GM12878 (cell line): ENCODE measurements around the gene PTPRD. TPM values are rescaled to one million over a fixed set of nuclear protein-coding genes. Genes with fewer than 3 reads are reported as not detected.

Experiments
- ATAC-seq: fragments of 200-7000 bp; cut with Tn5 transposase; 3 replicates; pipeline ENCODE4 v1.9.1; 2020; ENCODE audit warnings: mild to moderate bottlenecking, moderate library complexity
- BruUV-seq: library from RNA; stranded (reverse); fragments of 400-500 nt; replicated peaks from 2 replicates; lab custom pipeline; 2021; lab: Mats Ljungman, UMichigan
- CTCF ChIA-PET: fragments of 300-600 bp; sonication (Branson Sonifier 250); formaldehyde crosslinking; extraction: SDS; loops from one replicate; lab custom pipeline; 2021; ENCODE audit warnings: inconsistent platforms; lab: Yijun Ruan, JAX
- POLR2A ChIA-PET: fragments of 350-600 bp; formaldehyde crosslinking; extraction: SDS; loops from one replicate; lab custom pipeline; 2021; ENCODE audit warnings: inconsistent platforms; lab: Charles Lee
- RAD21 ChIA-PET: fragments of 300-600 bp; sonication (Branson Sonifier 250); formaldehyde crosslinking; loops from one replicate; lab custom pipeline; 2023; ENCODE audit warnings: antibody characterized with exemption; ENCODE audit not compliant: unreplicated experiment; lab: Charles Lee
- SMC1A ChIA-PET: fragments of 300-600 bp; sonication (Branson Sonifier 250); formaldehyde crosslinking; loops from one replicate; lab custom pipeline; 2023; ENCODE audit not compliant: unreplicated experiment, uncharacterized antibody; lab: Charles Lee
- DNase-seq: peaks from one replicate; pipeline ENCODE4 v3.0.0-alpha.2; 2011; ENCODE audit warnings: low read depth, low spot score
- FAIRE-seq: peaks from 3 replicates; lab custom pipeline; 2011; peaks lifted over from hg19 to GRCh38; lab: Jason Lieb, UNC
- H2AFZ ChIP-seq: 2 replicates; pipeline ENCODE4 v1.6.0; 2011; ENCODE audit warnings: low read depth, low read length, control low read depth; ENCODE audit not compliant: control insufficient read depth
- H3K27ac ChIP-seq: 2 replicates; pipeline ENCODE4 v1.5.1; 2011; ENCODE audit warnings: control low read depth; ENCODE audit not compliant: control insufficient read depth, insufficient read depth
- H3K27me3 ChIP-seq, 2 experiments: replicated peaks in 1 of 2; 2 replicates each; pipeline versions ENCODE4 v1.6.0 to v1.6.1; 2011; ENCODE audit warnings: low read length in 1 of 2; ENCODE audit not compliant: control insufficient read depth in 2 of 2, insufficient read depth in 2 of 2
- H3K36me3 ChIP-seq, 2 experiments: 2 replicates each; pipeline ENCODE4 v1.5.1; 2011; ENCODE audit warnings: low read length in 1 of 2; ENCODE audit not compliant: control insufficient read depth in 2 of 2, insufficient read depth in 2 of 2
- H3K4me1 ChIP-seq: 2 replicates; pipeline ENCODE4 v1.6.1; 2011; ENCODE audit warnings: mild to moderate bottlenecking, low read length, moderate library complexity, mixed read lengths; ENCODE audit not compliant: control insufficient read depth, insufficient read depth
- H3K4me2 ChIP-seq: 2 replicates; pipeline ENCODE4 v1.6.0; 2011; ENCODE audit warnings: control low read depth; ENCODE audit not compliant: control insufficient read depth, insufficient read depth
- H3K4me3 ChIP-seq: fragments of 200-600 bp; sonication (generic); 2 replicates; pipeline ENCODE4 v1.5.1; 2016
- H3K79me2 ChIP-seq: 2 replicates; pipeline ENCODE4 v1.6.0; 2011; ENCODE audit warnings: low read length; ENCODE audit not compliant: control insufficient read depth, insufficient read depth
- H3K9ac ChIP-seq: 2 replicates; pipeline ENCODE4 v1.8.0; 2011; ENCODE audit warnings: low read length, control low read depth, mixed read lengths; ENCODE audit not compliant: control insufficient read depth, insufficient read depth
- H3K9me3 ChIP-seq: replicated peaks from 3 replicates; pipeline ENCODE4 v1.5.1; 2011; ENCODE audit warnings: mild to moderate bottlenecking, low read length; ENCODE audit not compliant: control insufficient read depth, insufficient read depth
- H4K20me1 ChIP-seq: 2 replicates; pipeline ENCODE4 v1.6.0; 2011; ENCODE audit not compliant: control insufficient read depth, insufficient read depth
- CREB1 ChIP-seq: IDR thresholded peaks from 2 replicates; pipeline ENCODE4 v1.6.1; 2012; ENCODE audit warnings: low read depth, mild to moderate bottlenecking, inconsistent platforms
- RAD51 ChIP-seq: fragments of 450-650 bp; IDR thresholded peaks from 2 replicates; pipeline ENCODE4 v1.6.1; 2016; ENCODE audit warnings: moderate library complexity, mild to moderate bottlenecking, inconsistent platforms
- RB1 ChIP-seq: fragments of 450-650 bp; formaldehyde crosslinking; IDR thresholded peaks from 2 replicates; pipeline ENCODE4 v1.6.1; 2017; ENCODE audit warnings: mild to moderate bottlenecking, borderline replicate concordance
- SREBF1 ChIP-seq: IDR thresholded peaks from 2 replicates; pipeline ENCODE4 v1.6.1; 2012; ENCODE audit warnings: mild to moderate bottlenecking, low read length
- ZZZ3 ChIP-seq: IDR thresholded peaks from 2 replicates; pipeline ENCODE4 v1.6.1; 2011; ENCODE audit warnings: low read depth; ENCODE audit not compliant: control insufficient read depth, insufficient read length
- in situ Hi-C: fragments of 300-500 bp; cut with MboI; formaldehyde crosslinking; loops from 9 replicates; pipeline ENCODE4 v1.14.3; 2018; ENCODE audit warnings: mixed read lengths
- intact Hi-C: fragments of 100-400 bp; cut with micrococcal nuclease; formaldehyde crosslinking; loops from one replicate; pipeline ENCODE4 v1.14.2; 2022; ENCODE audit not compliant: unreplicated experiment
- polyA plus RNA-seq, 11 experiments: library from polyadenylated mRNA; depleted of rRNA in 4 of 11; unstranded in 6 of 11; stranded (reverse) in 5 of 11; fragments of >200 nt; fragmentation: Nextera tagmentation in 4 of 11; fragmentation: Illumina TruSeq in 1 of 11; extraction: Ambion mirVana in 4 of 11; extraction: Trizol in 1 of 11; gene quantifications; 1 replicate in 1 of 11; 2 replicates in 10 of 11; pipeline versions ENCODE4 v1.2.1 to v1.2.3, GENCODE V29; 2011 to 2016; ENCODE audit warnings: inconsistent platforms in 2 of 11, missing spikeins in 2 of 11, low read depth in 1 of 11
- total RNA-seq, 4 experiments: library from RNA; depleted of rRNA in 3 of 4; stranded (reverse); fragments of >200 nt in 3 of 4; fragmentation: Illumina TruSeq in 1 of 4; extraction: Trizol in 1 of 4; gene quantifications; 2 replicates each; pipeline versions ENCODE4 v1.2.1 to v1.2.3, GENCODE V29; 2013 to 2021
- TF ChIP-seq, protein P1 (sequence below): IDR thresholded peaks from 2 replicates; pipeline ENCODE4 v1.6.1; 2012; ENCODE audit warnings: mild to moderate bottlenecking, low read depth, low read length
- TF ChIP-seq, protein P2 (sequence below): fragments of 450-650 bp; formaldehyde crosslinking; IDR thresholded peaks from 2 replicates; pipeline ENCODE4 v1.5.0; 2022; ENCODE audit warnings: mild to moderate bottlenecking, missing genetic modification characterization

The PTPRD gene
- total and polyA plus RNA-seq, 10 of the 15 experiments (the other 5 are each of a cell fraction or from before 2014, with no cell fraction given), result under 0.01 to 0.05 (median 0.01) TPM; not detected in 7

DNA sequence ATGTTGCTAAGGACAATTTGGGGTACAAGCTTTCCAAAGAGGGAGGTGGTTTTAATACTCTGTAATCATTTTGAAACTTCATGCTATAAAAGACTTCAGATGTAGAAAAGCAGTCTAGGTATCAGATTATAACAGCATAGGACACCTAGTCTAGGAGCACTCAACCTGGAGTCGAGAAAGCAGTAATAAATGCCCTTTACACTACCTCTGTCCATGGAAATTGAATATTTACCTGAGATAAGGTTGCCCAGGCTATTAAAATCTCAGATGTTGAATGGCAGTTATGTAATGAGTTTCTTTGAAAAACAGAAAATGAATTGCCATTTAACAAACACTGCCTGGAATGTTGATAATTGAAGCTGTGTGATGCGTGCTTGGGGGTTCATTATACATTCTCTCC is 2251.4 kb downstream of the PTPRD start (continued):
- TF ChIP-seq, protein P1, sequence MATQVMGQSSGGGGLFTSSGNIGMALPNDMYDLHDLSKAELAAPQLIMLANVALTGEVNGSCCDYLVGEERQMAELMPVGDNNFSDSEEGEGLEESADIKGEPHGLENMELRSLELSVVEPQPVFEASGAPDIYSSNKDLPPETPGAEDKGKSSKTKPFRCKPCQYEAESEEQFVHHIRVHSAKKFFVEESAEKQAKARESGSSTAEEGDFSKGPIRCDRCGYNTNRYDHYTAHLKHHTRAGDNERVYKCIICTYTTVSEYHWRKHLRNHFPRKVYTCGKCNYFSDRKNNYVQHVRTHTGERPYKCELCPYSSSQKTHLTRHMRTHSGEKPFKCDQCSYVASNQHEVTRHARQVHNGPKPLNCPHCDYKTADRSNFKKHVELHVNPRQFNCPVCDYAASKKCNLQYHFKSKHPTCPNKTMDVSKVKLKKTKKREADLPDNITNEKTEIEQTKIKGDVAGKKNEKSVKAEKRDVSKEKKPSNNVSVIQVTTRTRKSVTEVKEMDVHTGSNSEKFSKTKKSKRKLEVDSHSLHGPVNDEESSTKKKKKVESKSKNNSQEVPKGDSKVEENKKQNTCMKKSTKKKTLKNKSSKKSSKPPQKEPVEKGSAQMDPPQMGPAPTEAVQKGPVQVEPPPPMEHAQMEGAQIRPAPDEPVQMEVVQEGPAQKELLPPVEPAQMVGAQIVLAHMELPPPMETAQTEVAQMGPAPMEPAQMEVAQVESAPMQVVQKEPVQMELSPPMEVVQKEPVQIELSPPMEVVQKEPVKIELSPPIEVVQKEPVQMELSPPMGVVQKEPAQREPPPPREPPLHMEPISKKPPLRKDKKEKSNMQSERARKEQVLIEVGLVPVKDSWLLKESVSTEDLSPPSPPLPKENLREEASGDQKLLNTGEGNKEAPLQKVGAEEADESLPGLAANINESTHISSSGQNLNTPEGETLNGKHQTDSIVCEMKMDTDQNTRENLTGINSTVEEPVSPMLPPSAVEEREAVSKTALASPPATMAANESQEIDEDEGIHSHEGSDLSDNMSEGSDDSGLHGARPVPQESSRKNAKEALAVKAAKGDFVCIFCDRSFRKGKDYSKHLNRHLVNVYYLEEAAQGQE, result no peak

DNA sequence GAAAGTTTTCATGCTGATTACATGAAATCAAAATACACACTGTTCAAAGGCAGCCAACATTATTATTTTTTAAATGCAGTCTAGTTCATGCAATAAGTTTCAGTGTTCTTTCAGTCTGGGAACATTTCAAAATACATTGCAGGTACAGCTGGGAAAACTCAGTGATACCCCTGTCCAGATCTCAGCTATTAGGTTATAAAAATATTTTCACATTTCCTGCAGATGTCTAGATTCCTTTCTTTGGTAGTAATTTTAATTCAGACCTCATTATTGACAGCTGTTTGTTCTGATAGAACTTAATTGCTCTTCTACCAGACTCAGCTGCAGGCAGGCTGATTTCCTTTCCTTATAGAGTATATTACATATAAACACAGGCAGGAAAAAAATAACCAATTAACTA is 2256.4 kb downstream of the PTPRD start:
- H3K36me3 ChIP-seq, result no peaks in the 10 kb centered on the region
- H3K27ac ChIP-seq, result no peak overlapping the region
- no peak for FAIRE-seq
- no peaks in the 10 kb centered on the region for H3K4me1 ChIP-seq
- ChIA-PET CTCF (no interaction called here), RAD21 (no interaction called here), SMC1A (no interaction called here), POLR2A (no interaction called here)
- no TSS peak for BruUV-seq
- in situ Hi-C loops, result no loop called here
- H3K9me3 ChIP-seq, result no peaks in the 10 kb centered on the region
- H3K4me2 ChIP-seq, result no peak overlapping the region
- ATAC-seq, result no peak
- no peaks in the 10 kb centered on the region for H4K20me1 ChIP-seq
- no peak overlapping the region for H3K4me3 ChIP-seq
- H3K27me3 ChIP-seq, result no peaks in the 10 kb centered on the region; a peak in 1 of 4 replicates
- no peaks in the 10 kb centered on the region for H3K79me2 ChIP-seq
- DNase-seq, result no peak
- no peak overlapping the region for H2AFZ ChIP-seq
- intact Hi-C loops, result no loop called here
- H3K9ac ChIP-seq, result no peak overlapping the region
- TF ChIP-seq RAD51, result no peak
- TF ChIP-seq SREBF1, result no peak
- TF ChIP-seq RB1, result no peak
- TF ChIP-seq, protein P2, sequence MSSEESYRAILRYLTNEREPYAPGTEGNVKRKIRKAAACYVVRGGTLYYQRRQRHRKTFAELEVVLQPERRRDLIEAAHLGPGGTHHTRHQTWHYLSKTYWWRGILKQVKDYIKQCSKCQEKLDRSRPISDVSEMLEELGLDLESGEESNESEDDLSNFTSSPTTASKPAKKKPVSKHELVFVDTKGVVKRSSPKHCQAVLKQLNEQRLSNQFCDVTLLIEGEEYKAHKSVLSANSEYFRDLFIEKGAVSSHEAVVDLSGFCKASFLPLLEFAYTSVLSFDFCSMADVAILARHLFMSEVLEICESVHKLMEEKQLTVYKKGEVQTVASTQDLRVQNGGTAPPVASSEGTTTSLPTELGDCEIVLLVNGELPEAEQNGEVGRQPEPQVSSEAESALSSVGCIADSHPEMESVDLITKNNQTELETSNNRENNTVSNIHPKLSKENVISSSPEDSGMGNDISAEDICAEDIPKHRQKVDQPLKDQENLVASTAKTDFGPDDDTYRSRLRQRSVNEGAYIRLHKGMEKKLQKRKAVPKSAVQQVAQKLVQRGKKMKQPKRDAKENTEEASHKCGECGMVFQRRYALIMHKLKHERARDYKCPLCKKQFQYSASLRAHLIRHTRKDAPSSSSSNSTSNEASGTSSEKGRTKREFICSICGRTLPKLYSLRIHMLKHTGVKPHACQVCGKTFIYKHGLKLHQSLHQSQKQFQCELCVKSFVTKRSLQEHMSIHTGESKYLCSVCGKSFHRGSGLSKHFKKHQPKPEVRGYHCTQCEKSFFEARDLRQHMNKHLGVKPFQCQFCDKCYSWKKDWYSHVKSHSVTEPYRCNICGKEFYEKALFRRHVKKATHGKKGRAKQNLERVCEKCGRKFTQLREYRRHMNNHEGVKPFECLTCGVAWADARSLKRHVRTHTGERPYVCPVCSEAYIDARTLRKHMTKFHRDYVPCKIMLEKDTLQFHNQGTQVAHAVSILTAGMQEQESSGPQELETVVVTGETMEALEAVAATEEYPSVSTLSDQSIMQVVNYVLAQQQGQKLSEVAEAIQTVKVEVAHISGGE, result no peak
- TF ChIP-seq CREB1, result no peak
- no peak for TF ChIP-seq ZZZ3
